Endothelial cell of umbilical vein (primary cell): Measurements from ENCODE around the gene LGI2. TPM values are rescaled to one million over a fixed set of nuclear protein-coding genes. Genes with fewer than 3 reads are reported as not detected.

Experiments
- BruUV-seq: library from RNA; stranded (reverse); fragments of 400-500 nt; replicated peaks from 2 replicates; lab custom pipeline; 2021; lab: Mats Ljungman, UMichigan
- CTCF ChIA-PET: fragments of 300-600, 350-600 bp; sonication (Branson Sonifier 250); formaldehyde crosslinking; loops from one replicate; lab custom pipeline; 2021; ENCODE audit warnings: antibody characterized with exemption, inconsistent platforms; lab: Charles Lee
- POLR2A ChIA-PET: fragments of 300-600, 350-600 bp; sonication (Branson Sonifier 250); formaldehyde crosslinking; loops from one replicate; lab custom pipeline; 2021; ENCODE audit warnings: antibody characterized with exemption, inconsistent platforms; lab: Charles Lee
- DNase-seq: peaks from one replicate; pipeline ENCODE4 v3.0.0-alpha.2; 2011; ENCODE audit warnings: low read depth, low spot score
- FAIRE-seq: peaks from 2 replicates; lab custom pipeline; 2011; peaks lifted over from hg19 to GRCh38; lab: Jason Lieb, UNC
- H2AFZ ChIP-seq: 2 replicates; pipeline ENCODE4 v1.6.0; 2012; ENCODE audit warnings: low read depth, low read length, control low read depth, inconsistent platforms
- H3K27ac ChIP-seq: 2 replicates; pipeline ENCODE4 v1.5.1; 2011; ENCODE audit warnings: low read depth, mild to moderate bottlenecking, control low read depth, low read length, moderate library complexity; ENCODE audit not compliant: insufficient read depth
- H3K27me3 ChIP-seq, 2 experiments: 2 replicates each; pipeline versions ENCODE4 v1.6.0 to v1.6.1; 2011; ENCODE audit warnings: low read length in 2 of 2, mixed read lengths in 1 of 2; ENCODE audit not compliant: control insufficient read depth in 2 of 2, insufficient read depth in 2 of 2
- H3K36me3 ChIP-seq, 2 experiments: 2 replicates in 1 of 2; 3 replicates in 1 of 2; pipeline ENCODE4 v1.5.1; 2011; ENCODE audit warnings: low read length in 2 of 2, mild to moderate bottlenecking in 1 of 2, moderate library complexity in 1 of 2; ENCODE audit not compliant: control insufficient read depth in 2 of 2, insufficient read depth in 2 of 2; ENCODE audit errors: extremely low read depth in 1 of 2
- H3K4me1 ChIP-seq: 3 replicates; pipeline ENCODE4 v1.5.1; 2011; ENCODE audit warnings: mild to moderate bottlenecking, low read length; ENCODE audit not compliant: control insufficient read depth, insufficient read depth; ENCODE audit errors: extremely low read depth
- H3K4me2 ChIP-seq: 2 replicates; pipeline ENCODE4 v1.6.1; 2011; ENCODE audit warnings: low read length, control low read depth, mixed read lengths; ENCODE audit not compliant: insufficient read depth
- H3K4me3 ChIP-seq, 3 experiments: fragments of 200-600 bp in 1 of 3; sonication (generic), shearing (Covaris generic) in 1 of 3; replicated peaks in 1 of 3; 2 replicates each; pipeline ENCODE4 v1.5.1; 2011 to 2016; ENCODE audit warnings: control low read depth in 3 of 3, low read length in 3 of 3, mild to moderate bottlenecking in 2 of 3, inconsistent platforms in 1 of 3, low read depth in 1 of 3, moderate library complexity in 1 of 3; ENCODE audit not compliant: insufficient read depth in 1 of 3
- H3K79me2 ChIP-seq: 2 replicates; pipeline ENCODE4 v1.6.0; 2012; ENCODE audit warnings: low read length, inconsistent platforms; ENCODE audit not compliant: control insufficient read depth, insufficient read depth
- H3K9ac ChIP-seq: replicated peaks from 2 replicates; pipeline ENCODE3; 2011; ENCODE audit warnings: low read length, control low read depth; ENCODE audit not compliant: insufficient read depth; ENCODE audit errors: extremely low read depth
- H3K9me1 ChIP-seq: replicated peaks from 3 replicates; pipeline ENCODE4 v1.6.0; 2011; ENCODE audit warnings: mild to moderate bottlenecking, low read length; ENCODE audit not compliant: control insufficient read depth, insufficient read depth; ENCODE audit errors: extremely low read depth
- H3K9me3 ChIP-seq: replicated peaks from 2 replicates; pipeline ENCODE4 v1.5.1; 2012; ENCODE audit warnings: low read length, inconsistent platforms; ENCODE audit not compliant: control insufficient read depth, insufficient read depth
- H4K20me1 ChIP-seq: replicated peaks from 2 replicates; pipeline ENCODE3; 2011; ENCODE audit warnings: mild to moderate bottlenecking, low read length; ENCODE audit not compliant: control insufficient read depth, insufficient read depth; ENCODE audit errors: extremely low read depth
- CTCF ChIP-seq, 2 donors: IDR thresholded peaks; 1 replicate in 1 of 2; 2 replicates in 1 of 2; pipeline ENCODE4 v1.5.1; 2011; ENCODE audit warnings: low read length in 2 of 2, mild to moderate bottlenecking in 2 of 2, moderate library complexity in 2 of 2, control low read depth in 1 of 2, inconsistent platforms in 1 of 2, low read depth in 1 of 2; ENCODE audit not compliant: insufficient read depth in 1 of 2; ENCODE audit errors: extremely low read depth in 1 of 2
- EZH2 ChIP-seq: IDR thresholded peaks from 2 replicates; pipeline ENCODE4 v1.6.1; 2012; ENCODE audit warnings: borderline replicate concordance, low read depth, mild to moderate bottlenecking, moderate library complexity, low read length, inconsistent platforms; ENCODE audit not compliant: severe bottlenecking
- FOS ChIP-seq: IDR thresholded peaks from 2 replicates; pipeline ENCODE4 v1.6.1; 2011; ENCODE audit warnings: mild to moderate bottlenecking, low read length, moderate library complexity, borderline replicate concordance; ENCODE audit not compliant: insufficient read depth
- GATA2 ChIP-seq: IDR thresholded peaks from 2 replicates; pipeline ENCODE4 v1.7.0; 2011; ENCODE audit warnings: low read depth, mild to moderate bottlenecking, moderate library complexity, mixed read lengths, low read length; ENCODE audit not compliant: insufficient read length, insufficient read depth
- JUN ChIP-seq: IDR thresholded peaks from 2 replicates; pipeline ENCODE4 v1.6.1; 2011; ENCODE audit warnings: borderline replicate concordance, low read depth; ENCODE audit not compliant: insufficient read length, insufficient read depth
- MAX ChIP-seq: IDR thresholded peaks from 2 replicates; pipeline ENCODE4 v1.6.1; 2011; ENCODE audit not compliant: insufficient read depth, insufficient read length
- MYC ChIP-seq: IDR thresholded peaks from one replicate; pipeline ENCODE4 v1.6.1; 2011; ENCODE audit warnings: mild to moderate bottlenecking, low read depth, low read length
- POLR2A ChIP-seq: IDR thresholded peaks from 2 replicates; pipeline ENCODE4 v1.6.1; 2012; ENCODE audit warnings: low read depth, mild to moderate bottlenecking, control low read depth, low read length
- POLR2AphosphoS5 ChIP-seq: IDR thresholded peaks from 2 replicates; pipeline ENCODE4 v1.6.1; 2012; ENCODE audit warnings: low read depth, mild to moderate bottlenecking, control low read depth, low read length, moderate library complexity; ENCODE audit not compliant: insufficient read depth
- dilution Hi-C: fragments of 300-500 bp; cut with MboI; formaldehyde crosslinking; loops from one replicate; pipeline ENCODE4 v1.15.0; 2019; ENCODE audit warnings: low sequenced_read_pairs; ENCODE audit not compliant: extremely low pct_ligation_motif_present
- intact Hi-C: fragments of 100-400 bp; cut with micrococcal nuclease; formaldehyde crosslinking; loops from one replicate; pipeline ENCODE4 v1.10.0; 2022
- polyA plus RNA-seq, 4 experiments: library from polyadenylated mRNA; depleted of rRNA in 3 of 4; stranded (reverse) in 3 of 4; unstranded in 1 of 4; fragments of >200 nt; gene quantifications; 2 replicates each; pipeline versions ENCODE4 v1.2.1 to v1.2.3, GENCODE V29; 2011 to 2012; ENCODE audit warnings: missing spikeins in 1 of 4
- total RNA-seq: library from RNA; stranded (reverse); gene quantifications from 2 replicates; pipeline ENCODE4 v1.2.3, GENCODE V29; 2021

Gene LGI2
- total and polyA plus RNA-seq, 2 donors (not counting 3 experiments of a cell fraction or from before 2014, with no cell fraction given): not detected

GRCh38 chr4:25070545-25070944, 39.8 kb upstream of the LGI2 start:
- TF ChIP-seq MYC (no peak), CTCF (IDR thresholded peaks at IDR 0.05; ENCODE audit: extremely low read depth in 1 of 2, insufficient read depth in 1 of 2, low read depth in 1 of 2, low read length in 2 of 2) (no peak), FOS (no peak), POLR2AphosphoS5 (no peak), MAX (no peak), POLR2A (no peak)
- POLR2A ChIA-PET: no interaction called here
- no peak for FAIRE-seq
- Histone ChIP-seq H3K9me3 (no peaks in the 10 kb centered on the region), H2AFZ (no peak overlapping the region), H3K4me2 (no peak overlapping the region), H3K79me2 (no peaks in the 10 kb centered on the region), H3K36me3 (no peaks in the 10 kb centered on the region), H3K27me3 (no peaks in the 10 kb centered on the region), H3K4me3 (no peak overlapping the region), H4K20me1 (no peaks in the 10 kb centered on the region), H3K4me1 (no peaks in the 10 kb centered on the region), H3K9ac (no peak overlapping the region), H3K9me1 (no peaks in the 10 kb centered on the region), H3K27ac (no peak overlapping the region)
- CTCF ChIA-PET: no interaction called here
- dilution Hi-C loops (no loop called here), intact Hi-C loops (no loop called here)
- BruUV-seq: no TSS peak
- no peak for DNase-seq

GRCh38 chr4:25069014-25069413, 38.3 kb upstream of the LGI2 start:
- FAIRE-seq: no peak
- intact Hi-C loops (no loop called here), dilution Hi-C loops (no loop called here)
- H3K36me3 ChIP-seq: no peaks in the 10 kb centered on the region
- H3K27ac ChIP-seq: no peak overlapping the region
- TF ChIP-seq POLR2AphosphoS5: no peak
- no peak for TF ChIP-seq EZH2
- TF ChIP-seq GATA2: no peak
- TF ChIP-seq POLR2A: no peak
- TF ChIP-seq MYC: no peak
- no peak for TF ChIP-seq JUN
- TF ChIP-seq MAX: no peak
- no peak for TF ChIP-seq FOS
- TF ChIP-seq CTCF (IDR thresholded peaks at IDR 0.05; ENCODE audit: extremely low read depth in 1 of 2, insufficient read depth in 1 of 2, low read depth in 1 of 2, low read length in 2 of 2): no peak
- H3K4me1 ChIP-seq: no peaks in the 10 kb centered on the region
- ChIA-PET POLR2A (no interaction called here), CTCF (interaction anchor here (1.7 kb wide), 1 partner anchor 298 kb away, joined by 5 read pairs; no protein-coding TSS in a partner anchor)
- H3K9ac ChIP-seq: no peak overlapping the region
- no TSS peak for BruUV-seq
- H3K9me1 ChIP-seq: no peaks in the 10 kb centered on the region
- H3K4me3 ChIP-seq: no peak overlapping the region
- no peaks in the 10 kb centered on the region for H4K20me1 ChIP-seq
- H3K27me3 ChIP-seq: no peaks in the 10 kb centered on the region
- no peak overlapping the region for H2AFZ ChIP-seq
- H3K79me2 ChIP-seq: no peaks in the 10 kb centered on the region
- H3K9me3 ChIP-seq: no peaks in the 10 kb centered on the region
- DNase-seq: no peak
- H3K4me2 ChIP-seq: no peak overlapping the region
